A549 (cell line): ENCODE data around the gene COMMD4. TPM values are rescaled to one million over a fixed set of nuclear protein-coding genes. Genes with fewer than 3 reads are reported as not detected.

Experiments
- ATAC-seq, 2 experiments: fragments of 200-7000 bp in 1 of 2; fragments of >200 bp in 1 of 2; cut with Nextera tagmentation in 1 of 2; cut with Tn5 transposase in 1 of 2; 3 replicates each; pipeline versions ENCODE4 v1.8.0 to v1.9.1; 2018 to 2020; ENCODE audit warnings: mild to moderate bottlenecking in 1 of 2, moderate library complexity in 1 of 2
- CTCF ChIA-PET: fragments of 300-600 bp; sonication (Branson Sonifier 250); formaldehyde crosslinking; extraction: SDS; loops from one replicate; lab custom pipeline; 2021; ENCODE audit warnings: antibody characterized with exemption, inconsistent platforms; lab: Yijun Ruan, JAX
- POLR2A ChIA-PET: fragments of 350-600 bp; formaldehyde crosslinking; extraction: SDS; loops from one replicate; lab custom pipeline; 2021; ENCODE audit warnings: antibody characterized with exemption, inconsistent platforms; lab: Yijun Ruan, JAX
- DNase-seq, 2 experiments: peaks; one replicate each; pipeline versions ENCODE4 v3.0.0 to v3.0.0-alpha.2; 2011 to 2016; ENCODE audit warnings: low read depth in 1 of 2, low spot score in 1 of 2
- FAIRE-seq: peaks from 2 replicates; lab custom pipeline; 2011; peaks lifted over from hg19 to GRCh38; lab: Jason Lieb, UNC
- H3K27ac ChIP-seq, 2 experiments: fragments of >200 bp; sonication (Bioruptor Twin); formaldehyde crosslinking; 3 replicates each; pipeline ENCODE4 v1.5.1; 2016 to 2017
- H3K4me1 ChIP-seq: fragments of >200 bp; sonication (Bioruptor Twin); formaldehyde crosslinking; 3 replicates; pipeline ENCODE4 v1.6.1; 2016
- H3K4me2 ChIP-seq: fragments of >200 bp; sonication (Bioruptor Twin); formaldehyde crosslinking; 3 replicates; pipeline ENCODE4 v1.6.1; 2016
- H3K4me3 ChIP-seq: fragments of >200 bp; sonication (Bioruptor Twin); formaldehyde crosslinking; 3 replicates; pipeline ENCODE4 v1.5.1; 2016
- H3K9me3 ChIP-seq: fragments of >200 bp; sonication (Bioruptor Twin); formaldehyde crosslinking; 3 replicates; pipeline ENCODE4 v1.6.1; 2016
- BHLHE40 ChIP-seq: IDR thresholded peaks from 2 replicates; pipeline ENCODE4 v1.6.1; 2012; ENCODE audit warnings: low read depth, low read length, inconsistent platforms
- CHD4 ChIP-seq: fragments of 200-600 bp; sonication (generic); IDR thresholded peaks from 2 replicates; pipeline ENCODE4 v1.6.1; 2016; ENCODE audit warnings: antibody characterized with exemption, mild to moderate bottlenecking, borderline replicate concordance
- EHF ChIP-seq: fragments of 250-450 bp; sonication (Bioruptor Pico); IDR thresholded peaks from 2 replicates; pipeline ENCODE4 v1.5.0; 2020; ENCODE audit warnings: mild to moderate bottlenecking
- EP300 ChIP-seq, 2 experiments: fragments of >200 bp; sonication (Bioruptor Twin); formaldehyde crosslinking; IDR thresholded peaks; 2 replicates in 1 of 2; 3 replicates in 1 of 2; pipeline ENCODE4 v1.6.1; 2016 to 2017
- ESRRA ChIP-seq: fragments of 150-350 bp; IDR thresholded peaks from 2 replicates; pipeline ENCODE4 v1.6.1; 2014; ENCODE audit warnings: mild to moderate bottlenecking, low read length, borderline replicate concordance
- FOSB ChIP-seq: fragments of 250-450 bp; sonication (Bioruptor Pico); IDR thresholded peaks from 2 replicates; pipeline ENCODE4 v1.5.0; 2020; ENCODE audit warnings: mild to moderate bottlenecking, moderate library complexity
- FOXS1 ChIP-seq: fragments of 250-450 bp; sonication (Bioruptor Pico); IDR thresholded peaks from 2 replicates; pipeline ENCODE4 v1.5.0; 2020; ENCODE audit warnings: mild to moderate bottlenecking, moderate library complexity
- HOXB13 ChIP-seq: fragments of 250-450 bp; sonication (Bioruptor Pico); IDR thresholded peaks from 2 replicates; pipeline ENCODE4 v1.5.0; 2020; ENCODE audit warnings: low read depth, mild to moderate bottlenecking, moderate library complexity
- MYC ChIP-seq: IDR thresholded peaks from 2 replicates; pipeline ENCODE4 v1.6.1; 2012; ENCODE audit warnings: mild to moderate bottlenecking, inconsistent platforms, low read length, improper control_type of control experiment, borderline replicate concordance
- NR3C1 ChIP-seq: fragments of >200 bp; sonication (Bioruptor Twin); formaldehyde crosslinking; IDR thresholded peaks from 3 replicates; pipeline ENCODE4 v1.6.1; 2017
- RAD21 ChIP-seq, 2 experiments: fragments of >200 bp in 1 of 2; sonication (Bioruptor Twin) in 1 of 2; formaldehyde crosslinking in 1 of 2; IDR thresholded peaks in 1 of 2; conservative IDR thresholded peaks in 1 of 2; 2 replicates in 1 of 2; 3 replicates in 1 of 2; pipeline ENCODE4 v1.6.1; 2012 to 2018; ENCODE audit warnings: inconsistent platforms in 1 of 2
- TP53 ChIP-seq: fragments of 250-450 bp; sonication (Bioruptor Pico); IDR thresholded peaks from 2 replicates; pipeline ENCODE4 v1.5.0; 2021; ENCODE audit warnings: mild to moderate bottlenecking, moderate library complexity
- ZSCAN20 ChIP-seq: fragments of 250-450 bp; sonication (Bioruptor Pico); IDR thresholded peaks from 2 replicates; pipeline ENCODE4 v1.8.0; 2022; ENCODE audit warnings: mild to moderate bottlenecking, moderate library complexity
- WGBS: methylation state at CpG from one replicate; pipeline ENCODE4 v1.1.6; 2017; ENCODE audit errors: missing lambda C conversion rate; 5-methylcytosine and 5-hydroxymethylcytosine counted together
- polyA plus RNA-seq, 4 experiments: library from polyadenylated mRNA; depleted of rRNA in 3 of 4; stranded (reverse); fragments of >200 nt; fragmentation: RNase III in 1 of 4; extraction: RNeasy Plus Mini Kit Qiagen cat#74134 plus additional on column Dnase treatment in 1 of 4; gene quantifications; 2 replicates in 3 of 4; 3 replicates in 1 of 4; pipeline ENCODE4 v1.2.3, GENCODE V29; 2011 to 2017
- TF ChIP-seq, protein P1 (sequence below): fragments of >200 bp; sonication (Bioruptor Twin); formaldehyde crosslinking; IDR thresholded peaks from 3 replicates; pipeline ENCODE4 v1.6.1; 2016
- TF ChIP-seq, protein P2 (sequence below): IDR thresholded peaks from 2 replicates; pipeline ENCODE4 v1.6.1; 2012; ENCODE audit warnings: low read depth, borderline replicate concordance
- TF ChIP-seq, protein P3 (sequence below): fragments of 150-350 bp; IDR thresholded peaks from 2 replicates; pipeline ENCODE4 v1.6.1; 2014; ENCODE audit warnings: low read depth, mild to moderate bottlenecking, low read length
- TF ChIP-seq, protein P4 (sequence below): fragments of 250-450 bp; sonication (Bioruptor Pico); IDR thresholded peaks from 2 replicates; pipeline ENCODE4 v1.5.0; 2020; ENCODE audit warnings: low read depth, mild to moderate bottlenecking, moderate library complexity
- TF ChIP-seq, protein P5 (sequence below): fragments of >200 bp; sonication (Bioruptor Twin); formaldehyde crosslinking; IDR thresholded peaks from 3 replicates; pipeline ENCODE4 v1.5.1; 2016

COMMD4 gene
- polyA plus RNA-seq, 2 of the 4 experiments (the other 2 are of a cell fraction) = 88.0 to 220 TPM

DNA sequence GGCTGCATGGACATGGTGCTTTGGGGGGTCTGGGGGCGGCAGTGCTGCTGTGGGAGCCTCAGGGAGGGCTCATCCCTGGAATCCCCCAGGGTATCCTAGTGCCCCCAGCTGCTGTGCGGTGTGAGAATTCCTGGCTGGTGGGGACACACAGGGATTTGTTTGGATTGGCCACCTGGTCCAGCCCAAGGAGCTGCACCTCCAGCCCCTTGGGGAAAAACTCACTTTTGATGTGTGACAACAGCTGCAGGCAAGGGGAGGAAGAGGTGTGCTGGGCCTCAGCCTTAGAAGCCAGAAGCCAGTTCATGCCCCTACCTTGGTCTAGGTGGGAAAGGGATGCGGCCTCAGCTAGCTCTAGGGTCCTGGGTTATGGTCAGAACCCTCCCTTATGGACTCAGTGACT is 8.4 kb upstream of the COMMD4 start:
- no peaks in the 10 kb centered on the region for H3K9me3 ChIP-seq
- WGBS = 57% methylated on average over 3 of the region's 3 CpGs
- ATAC-seq (no peak), DNase-seq (no peak), FAIRE-seq (no peak)
- H3K4me2 ChIP-seq = no peak overlapping the region
- CTCF ChIA-PET = interaction anchor here (1.4 to 2.6 kb wide), 2 partner anchors 20 to 126 kb away, joined by 3 to 10 read pairs; partner anchors contain the start of gene C15orf39
- H3K27ac ChIP-seq = no peak overlapping the region
- H3K4me3 ChIP-seq = no peak overlapping the region
- POLR2A ChIA-PET = no interaction called here
- no peaks in the 10 kb centered on the region for H3K4me1 ChIP-seq
- TF ChIP-seq TP53 (CRISPR knock-in tag) (no peak), EP300 (IDR thresholded peaks at IDR 0.05) (no peak), FOXS1 (CRISPR knock-in tag) (no peak), NR3C1 (no peak), ZSCAN20 (no peak), BHLHE40 (no peak), CHD4 (no peak), HOXB13 (CRISPR knock-in tag) (no peak), FOSB (CRISPR knock-in tag) (no peak), ESRRA (no peak)
- TF ChIP-seq, protein P1, sequence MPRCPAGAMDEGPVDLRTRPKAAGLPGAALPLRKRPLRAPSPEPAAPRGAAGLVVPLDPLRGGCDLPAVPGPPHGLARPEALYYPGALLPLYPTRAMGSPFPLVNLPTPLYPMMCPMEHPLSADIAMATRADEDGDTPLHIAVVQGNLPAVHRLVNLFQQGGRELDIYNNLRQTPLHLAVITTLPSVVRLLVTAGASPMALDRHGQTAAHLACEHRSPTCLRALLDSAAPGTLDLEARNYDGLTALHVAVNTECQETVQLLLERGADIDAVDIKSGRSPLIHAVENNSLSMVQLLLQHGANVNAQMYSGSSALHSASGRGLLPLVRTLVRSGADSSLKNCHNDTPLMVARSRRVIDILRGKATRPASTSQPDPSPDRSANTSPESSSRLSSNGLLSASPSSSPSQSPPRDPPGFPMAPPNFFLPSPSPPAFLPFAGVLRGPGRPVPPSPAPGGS = no peak
- TF ChIP-seq, protein P2, sequence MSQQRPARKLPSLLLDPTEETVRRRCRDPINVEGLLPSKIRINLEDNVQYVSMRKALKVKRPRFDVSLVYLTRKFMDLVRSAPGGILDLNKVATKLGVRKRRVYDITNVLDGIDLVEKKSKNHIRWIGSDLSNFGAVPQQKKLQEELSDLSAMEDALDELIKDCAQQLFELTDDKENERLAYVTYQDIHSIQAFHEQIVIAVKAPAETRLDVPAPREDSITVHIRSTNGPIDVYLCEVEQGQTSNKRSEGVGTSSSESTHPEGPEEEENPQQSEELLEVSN = no peak
- TF ChIP-seq, protein P3, sequence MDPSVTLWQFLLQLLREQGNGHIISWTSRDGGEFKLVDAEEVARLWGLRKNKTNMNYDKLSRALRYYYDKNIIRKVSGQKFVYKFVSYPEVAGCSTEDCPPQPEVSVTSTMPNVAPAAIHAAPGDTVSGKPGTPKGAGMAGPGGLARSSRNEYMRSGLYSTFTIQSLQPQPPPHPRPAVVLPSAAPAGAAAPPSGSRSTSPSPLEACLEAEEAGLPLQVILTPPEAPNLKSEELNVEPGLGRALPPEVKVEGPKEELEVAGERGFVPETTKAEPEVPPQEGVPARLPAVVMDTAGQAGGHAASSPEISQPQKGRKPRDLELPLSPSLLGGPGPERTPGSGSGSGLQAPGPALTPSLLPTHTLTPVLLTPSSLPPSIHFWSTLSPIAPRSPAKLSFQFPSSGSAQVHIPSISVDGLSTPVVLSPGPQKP = no peak
- TF ChIP-seq, protein P4, sequence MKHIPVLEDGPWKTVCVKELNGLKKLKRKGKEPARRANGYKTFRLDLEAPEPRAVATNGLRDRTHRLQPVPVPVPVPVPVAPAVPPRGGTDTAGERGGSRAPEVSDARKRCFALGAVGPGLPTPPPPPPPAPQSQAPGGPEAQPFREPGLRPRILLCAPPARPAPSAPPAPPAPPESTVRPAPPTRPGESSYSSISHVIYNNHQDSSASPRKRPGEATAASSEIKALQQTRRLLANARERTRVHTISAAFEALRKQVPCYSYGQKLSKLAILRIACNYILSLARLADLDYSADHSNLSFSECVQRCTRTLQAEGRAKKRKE (CRISPR knock-in tag) = no peak
- TF ChIP-seq, protein P5, sequence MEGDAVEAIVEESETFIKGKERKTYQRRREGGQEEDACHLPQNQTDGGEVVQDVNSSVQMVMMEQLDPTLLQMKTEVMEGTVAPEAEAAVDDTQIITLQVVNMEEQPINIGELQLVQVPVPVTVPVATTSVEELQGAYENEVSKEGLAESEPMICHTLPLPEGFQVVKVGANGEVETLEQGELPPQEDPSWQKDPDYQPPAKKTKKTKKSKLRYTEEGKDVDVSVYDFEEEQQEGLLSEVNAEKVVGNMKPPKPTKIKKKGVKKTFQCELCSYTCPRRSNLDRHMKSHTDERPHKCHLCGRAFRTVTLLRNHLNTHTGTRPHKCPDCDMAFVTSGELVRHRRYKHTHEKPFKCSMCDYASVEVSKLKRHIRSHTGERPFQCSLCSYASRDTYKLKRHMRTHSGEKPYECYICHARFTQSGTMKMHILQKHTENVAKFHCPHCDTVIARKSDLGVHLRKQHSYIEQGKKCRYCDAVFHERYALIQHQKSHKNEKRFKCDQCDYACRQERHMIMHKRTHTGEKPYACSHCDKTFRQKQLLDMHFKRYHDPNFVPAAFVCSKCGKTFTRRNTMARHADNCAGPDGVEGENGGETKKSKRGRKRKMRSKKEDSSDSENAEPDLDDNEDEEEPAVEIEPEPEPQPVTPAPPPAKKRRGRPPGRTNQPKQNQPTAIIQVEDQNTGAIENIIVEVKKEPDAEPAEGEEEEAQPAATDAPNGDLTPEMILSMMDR = no peak

DNA sequence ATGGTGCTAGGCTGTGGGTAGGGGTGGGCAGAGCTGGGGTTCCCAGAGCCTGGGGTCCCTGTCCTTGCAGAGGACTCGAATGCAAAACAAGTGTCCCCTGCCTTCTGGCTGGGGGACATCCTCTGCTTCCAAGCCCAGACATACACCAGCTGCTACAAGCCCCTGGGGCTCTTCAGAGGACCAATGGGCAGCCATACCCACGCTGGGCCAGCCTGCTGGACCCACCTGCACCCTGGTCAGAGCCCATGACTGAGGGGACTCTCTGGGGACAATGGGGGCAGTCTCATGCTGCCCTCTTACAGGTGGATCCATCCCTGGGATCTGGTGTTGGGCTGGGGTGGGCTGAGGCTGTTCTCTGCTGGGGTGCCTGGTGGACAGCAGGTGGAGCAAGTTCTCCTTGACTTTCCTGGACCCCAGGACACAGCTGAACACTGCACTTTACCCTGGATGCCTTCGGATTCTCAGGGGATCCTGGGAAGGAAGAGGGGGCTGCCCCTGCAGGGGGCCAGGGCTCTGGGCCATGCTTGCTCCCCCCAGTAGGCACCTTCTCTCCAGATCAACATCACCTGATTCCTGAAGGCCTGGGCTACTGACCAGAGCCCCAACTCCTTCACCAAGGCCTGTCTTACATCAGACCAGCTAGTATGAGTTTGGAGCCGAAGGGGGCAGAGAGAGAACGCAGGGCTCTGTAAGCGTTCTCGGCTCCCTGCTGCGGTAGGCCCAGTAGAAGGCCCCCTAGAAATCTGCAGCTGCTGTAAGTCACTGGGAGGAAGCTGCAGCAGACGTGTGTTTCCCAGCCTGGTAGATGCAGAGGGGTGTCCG is 7.2 kb upstream of the COMMD4 start:
- no peak for DNase-seq
- FAIRE-seq = no peak
- H3K4me2 ChIP-seq = no peak overlapping the region
- POLR2A ChIA-PET = interaction anchor here (0.5 kb wide), 1 partner anchor 219 kb away, joined by 3 read pairs; no protein-coding TSS in a partner anchor
- no peak for TF ChIP-seq EHF (CRISPR knock-in tag)
- no peak for TF ChIP-seq MYC
- TF ChIP-seq RAD21 (conservative IDR thresholded peaks at IDR 0.05 in 1 of 2, IDR thresholded peaks at IDR 0.05 in 1 of 2) = 0 out of 5 replicates have a peak, but pooled peaks of 1 of the 2 experiments have one; percentile 8
- no peak for TF ChIP-seq ESRRA
- TF ChIP-seq, all 56 proteins: peak for 1
- ATAC-seq = peak in 1 of 2 experiments; percentile 36; a peak in 3 of 6 replicates
- Histone ChIP-seq H3K9me3 (no peaks in the 10 kb centered on the region), H3K4me1 (no peaks in the 10 kb centered on the region), H3K4me3 (no peak overlapping the region), H3K27ac (no peak overlapping the region)
- CTCF ChIA-PET = interaction anchor here (0.6 to 2.6 kb wide), 3 partner anchors 21 to 547 kb away, joined by 4 to 10 read pairs (median 7); no protein-coding TSS in a partner anchor
- WGBS = 60% methylated on average over 10 of the region's 10 CpGs
